Cerebellar nuclear complex (tissue), 1 donor: ENCODE data around the gene IFITM5.

Experiments used
- DNase-seq, 2 experiments: peaks; one replicate each; lab custom pipeline; 2025; lab: John Stamatoyannopoulos, UW

Gene IFITM5

GRCh38 chr11:266676-267439 is 32.5 kb downstream of the IFITM5 start:
- DNase-seq: no peak

GRCh38 chr11:261624-262023 is 37.7 kb downstream of the IFITM5 start:
- no peak for DNase-seq

GRCh38 chr11:259413-259812 is 39.9 kb downstream of the IFITM5 start:
- no peak for DNase-seq

DNA sequence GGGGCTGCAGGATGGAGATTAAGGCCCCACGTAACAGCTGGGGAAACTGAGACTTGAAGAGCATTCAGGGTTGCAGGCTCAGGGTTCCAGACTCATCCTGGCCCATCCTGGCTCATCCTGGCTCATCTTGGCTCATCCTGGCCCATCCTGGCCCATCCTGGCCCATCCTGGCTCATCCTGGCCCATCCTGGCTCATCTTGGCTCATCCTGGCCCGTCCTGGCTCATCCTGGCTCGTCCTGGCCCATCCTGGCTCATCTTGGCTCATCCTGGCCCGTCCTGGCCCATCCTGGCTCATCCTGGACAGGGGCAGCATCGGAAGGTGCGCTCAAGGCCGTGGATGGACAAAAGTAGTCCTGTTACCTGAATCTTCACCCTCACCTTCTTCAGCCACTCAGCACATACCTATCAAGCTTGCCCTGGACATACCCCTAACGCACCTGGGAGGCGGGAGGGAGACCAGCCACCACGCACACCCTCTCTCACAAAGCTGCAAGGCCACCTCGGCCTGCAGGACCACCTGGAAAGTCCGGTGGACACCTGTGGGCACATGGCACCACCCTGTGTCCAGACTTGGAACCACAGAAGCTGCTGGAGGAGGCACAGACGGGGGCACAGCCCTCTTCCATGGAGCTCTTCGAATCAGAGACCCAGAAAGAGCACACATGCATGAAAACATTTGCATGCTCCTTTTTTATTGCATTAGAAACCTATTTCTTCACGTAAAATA is 41.4 kb downstream of the IFITM5 start:
- no peak for DNase-seq

GRCh38 chr11:256952-257737 is 42.2 kb downstream of the IFITM5 start:
- DNase-seq: no peak

DNA sequence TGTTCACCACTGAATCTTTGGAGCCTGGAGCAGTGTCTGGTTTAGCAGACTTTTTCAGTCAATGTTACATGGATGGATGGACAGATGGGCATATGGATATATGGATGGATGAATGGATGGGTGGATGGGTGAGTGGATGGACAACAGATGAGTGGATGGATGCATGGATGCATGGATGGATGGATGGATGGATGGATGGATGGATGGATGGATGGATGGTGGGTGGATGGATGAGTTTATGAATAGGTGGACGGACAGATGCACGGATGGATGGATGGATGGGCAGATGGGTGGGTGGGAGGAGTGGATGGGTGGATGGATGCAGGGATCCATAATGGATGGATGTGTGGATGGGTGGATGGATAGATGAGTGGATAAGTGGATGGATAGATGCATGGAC is 43.5 kb downstream of the IFITM5 start:
- no peak for DNase-seq

GRCh38 chr11:255176-255575 is 44.1 kb downstream of the IFITM5 start:
- DNase-seq: no peak

DNA sequence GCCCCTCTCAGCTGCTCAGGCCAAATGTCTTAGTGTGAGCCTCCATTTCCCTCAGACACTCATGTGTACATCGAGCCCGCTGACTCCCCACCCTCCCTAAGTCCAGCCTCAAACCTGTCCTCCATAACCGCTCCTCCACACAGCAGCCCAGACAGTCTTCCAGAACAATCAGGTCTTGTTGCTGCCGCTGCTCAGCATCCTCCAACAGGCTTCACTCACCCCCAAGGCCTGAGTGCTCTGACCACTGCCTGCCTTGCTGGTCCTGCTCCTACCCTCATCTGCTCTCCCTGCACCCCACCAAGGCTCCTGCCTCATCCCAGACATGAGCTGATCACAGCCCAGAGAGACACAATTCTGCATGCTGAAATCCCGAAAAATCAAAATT is 45.4 kb downstream of the IFITM5 start:
- no peak for DNase-seq

- DNase-seq: no peak
Measured at GRCh38 chr11:253160-253885, 46.0 kb downstream of the IFITM5 start.

DNA sequence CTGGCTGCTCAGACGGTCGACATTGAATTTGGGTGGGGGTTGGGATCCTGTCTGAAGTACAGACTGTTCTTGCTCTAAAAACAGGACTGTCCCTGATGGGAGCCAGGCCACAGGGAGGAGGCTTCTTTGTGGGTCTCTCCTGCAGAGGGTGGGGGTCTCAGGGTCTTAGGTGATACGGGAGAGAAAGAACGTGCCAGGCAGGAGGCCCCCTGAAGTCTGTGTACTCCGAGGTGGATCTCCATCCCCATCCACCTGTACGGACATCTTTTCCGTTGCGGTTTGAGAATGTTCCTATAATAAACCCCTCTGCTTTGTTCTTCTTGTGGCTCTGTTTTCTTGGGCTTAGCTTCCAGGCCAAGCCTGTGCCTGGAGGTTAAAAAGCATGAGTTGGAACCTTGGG is 46.7 kb downstream of the IFITM5 start:
- DNase-seq: no peak

- no peak for DNase-seq
Measured at GRCh38 chr11:251550-251949, 47.8 kb downstream of the IFITM5 start.

DNA sequence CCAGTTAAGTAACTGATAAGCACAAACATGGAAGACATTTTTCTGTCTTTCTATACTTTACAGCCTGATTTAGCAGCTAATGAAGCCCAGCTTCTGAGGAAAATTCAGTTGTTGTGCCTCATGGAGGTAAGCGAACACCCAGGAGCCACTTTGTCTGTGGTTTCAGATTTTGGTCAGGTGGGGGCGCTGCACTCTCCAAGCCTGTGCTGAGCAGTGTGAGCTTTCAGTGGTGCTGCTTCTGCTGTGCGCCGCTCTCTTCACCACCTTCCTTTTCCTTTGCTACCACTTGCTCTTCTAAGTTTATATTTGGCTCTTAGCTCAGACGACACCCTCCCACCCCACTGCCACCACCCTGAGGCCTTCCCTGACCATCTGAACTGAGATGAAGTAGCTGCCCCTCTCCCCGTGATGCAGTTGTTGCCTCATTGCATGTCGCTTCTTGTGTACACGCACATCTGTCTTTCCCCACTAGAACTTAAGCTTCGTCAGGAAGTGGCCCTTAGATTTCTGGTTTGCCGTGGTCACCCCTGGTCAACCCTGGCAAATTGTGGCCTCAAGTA is 48.5 kb downstream of the IFITM5 start:
- DNase-seq: no peak

- DNase-seq: no peak
Measured at GRCh38 chr11:250274-250673, 49.1 kb downstream of the IFITM5 start.

- no peak for DNase-seq
Measured at GRCh38 chr11:249062-249461, 50.3 kb downstream of the IFITM5 start.
